Fibroblast of lung (primary cell): ENCODE data around the gene BBS1. TPM values are rescaled to one million over a fixed set of nuclear protein-coding genes. Genes with fewer than 3 reads are reported as not detected.
"Not testable (repeated sequence)": the region's sequence is repeated elsewhere in the genome, so short reads cannot be mapped to it uniquely, and the experiment has no call there.

Experiments used
- DNase-seq, 2 donors: peaks; one replicate each; pipeline versions ENCODE4 v3.0.0 to v3.0.0-alpha.2; 2010; ENCODE audit warnings: low read depth in 2 of 2
- H2AFZ ChIP-seq: 2 replicates; pipeline ENCODE4 v1.5.1; 2012; ENCODE audit warnings: low read length, control low read depth, inconsistent platforms
- H3K27ac ChIP-seq: 2 replicates; pipeline ENCODE4 v1.5.1; 2011; ENCODE audit warnings: low read length, control low read depth; ENCODE audit not compliant: insufficient read depth
- H3K27me3 ChIP-seq: 2 replicates; pipeline ENCODE4 v1.5.1; 2011; ENCODE audit warnings: mild to moderate bottlenecking, low read length; ENCODE audit not compliant: control insufficient read depth, insufficient read depth
- H3K36me3 ChIP-seq: 2 replicates; pipeline ENCODE4 v1.5.1; 2011; ENCODE audit warnings: low read length; ENCODE audit not compliant: control insufficient read depth, insufficient read depth
- H3K4me1 ChIP-seq: 2 replicates; pipeline ENCODE4 v1.5.1; 2011; ENCODE audit warnings: low read length; ENCODE audit not compliant: control insufficient read depth, insufficient read depth; ENCODE audit errors: extremely low read depth
- H3K4me2 ChIP-seq: 2 replicates; pipeline ENCODE4 v1.5.1; 2011; ENCODE audit warnings: low read length, control low read depth; ENCODE audit not compliant: insufficient read depth; ENCODE audit errors: extremely low read depth
- H3K4me3 ChIP-seq, 4 experiments: fragments of 200-600 bp in 1 of 4; sonication (generic) in 1 of 4; replicated peaks in 1 of 4; 2 replicates each; pipeline ENCODE4 v1.5.1; 2011 to 2016; ENCODE audit warnings: low read length in 4 of 4, low read depth in 3 of 4, mild to moderate bottlenecking in 3 of 4, control low read depth in 2 of 4, inconsistent platforms in 1 of 4, mixed read lengths in 1 of 4; ENCODE audit not compliant: insufficient read depth in 1 of 4; ENCODE audit errors: control extremely low read depth in 1 of 4
- H3K79me2 ChIP-seq: 2 replicates; pipeline ENCODE4 v1.5.1; 2012; ENCODE audit warnings: mild to moderate bottlenecking, low read length, inconsistent platforms; ENCODE audit not compliant: control insufficient read depth, insufficient read depth
- H3K9ac ChIP-seq: 2 replicates; pipeline ENCODE4 v1.5.1; 2011; ENCODE audit warnings: mild to moderate bottlenecking, low read length, control low read depth; ENCODE audit not compliant: insufficient read depth
- H3K9me3 ChIP-seq: 2 replicates; pipeline ENCODE4 v1.5.1; 2012; ENCODE audit warnings: low read depth, low read length; ENCODE audit not compliant: control insufficient read depth, insufficient read depth
- H4K20me1 ChIP-seq: 2 replicates; pipeline ENCODE4 v1.5.1; 2011; ENCODE audit warnings: low read length; ENCODE audit not compliant: control insufficient read depth, insufficient read depth; ENCODE audit errors: extremely low read depth
- CTCF ChIP-seq, 2 donors: IDR thresholded peaks in 1 of 2; conservative IDR thresholded peaks in 1 of 2; 1 replicate in 1 of 2; 2 replicates in 1 of 2; pipeline ENCODE4 v1.5.1; 2011 to 2012; ENCODE audit warnings: low read length in 2 of 2, control low read depth in 1 of 2, inconsistent platforms in 1 of 2, low read depth in 1 of 2, mild to moderate bottlenecking in 1 of 2
- EZH2 ChIP-seq: IDR thresholded peaks from 2 replicates; pipeline ENCODE4 v1.5.1; 2012; ENCODE audit warnings: low read length, control low read depth, mild to moderate bottlenecking; ENCODE audit errors: missing control alignments
- polyA plus RNA-seq, 2 donors: library from polyadenylated mRNA; depleted of rRNA in 1 of 2; stranded (reverse) in 1 of 2; unstranded in 1 of 2; fragments of >200 nt; gene quantifications; 2 replicates each; pipeline ENCODE4 v1.2.1, GENCODE V29; 2011 to 2012; ENCODE audit warnings: missing spikeins in 1 of 2
- total RNA-seq: library from RNA; depleted of rRNA; stranded (reverse); fragments of >200 nt; gene quantifications from 2 replicates; pipeline ENCODE4 v1.2.1, GENCODE V29; 2014

Gene BBS1
- total and polyA plus RNA-seq, 2 donors (not counting 1 experiment from before 2014, with no cell fraction given): 16.5 to 20.5 TPM

GRCh38 chr11:66579017-66579606 is 68.7 kb downstream of the BBS1 start:
- no peak overlapping the region for H3K9ac ChIP-seq
- peak; percentile 65 to 73 for DNase-seq
- H3K27ac ChIP-seq: no peak overlapping the region
- TF ChIP-seq EZH2 (no peak), CTCF (conservative IDR thresholded peaks at IDR 0.05 in 1 of 2, IDR thresholded peaks at IDR 0.05 in 1 of 2; ENCODE audit: low read depth in 1 of 2, low read length in 2 of 2) (peak; percentile 79 to 84)
- no peaks in the 10 kb centered on the region for H3K36me3 ChIP-seq
- H3K4me2 ChIP-seq: peak overlapping the region; percentile 17
- H4K20me1 ChIP-seq: no peaks in the 10 kb centered on the region
- no peaks in the 10 kb centered on the region for H3K9me3 ChIP-seq
- peaks cover 5% of the 10 kb centered on the region for H3K27me3 ChIP-seq
- no peak overlapping the region for H3K4me3 ChIP-seq
- no peak overlapping the region for H2AFZ ChIP-seq
- no peaks in the 10 kb centered on the region for H3K79me2 ChIP-seq
- H3K4me1 ChIP-seq: peaks cover 3% of the 10 kb centered on the region

DNA sequence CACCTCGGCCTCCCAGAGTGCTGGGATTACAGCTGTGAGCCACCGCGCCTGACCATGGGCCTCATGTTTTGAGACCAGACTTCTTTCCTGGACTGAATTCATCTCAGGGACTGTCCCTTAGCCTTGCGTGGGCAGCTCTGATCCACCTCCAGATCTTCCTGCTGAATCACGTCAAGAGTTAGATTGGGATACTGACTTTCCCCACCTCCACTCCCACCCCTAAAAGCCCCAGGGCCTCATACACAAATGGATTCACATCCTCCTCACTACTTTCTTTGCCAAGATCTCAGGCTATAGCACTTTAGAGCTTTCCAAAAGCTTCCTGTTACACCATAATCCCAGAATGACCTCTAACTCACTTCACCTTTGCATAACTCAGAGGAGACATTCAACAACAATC is 70.4 kb downstream of the BBS1 start:
- H3K27ac ChIP-seq: no peak overlapping the region
- TF ChIP-seq CTCF (conservative IDR thresholded peaks at IDR 0.05 in 1 of 2, IDR thresholded peaks at IDR 0.05 in 1 of 2; ENCODE audit: low read depth in 1 of 2, low read length in 2 of 2) (no peak), EZH2 (no peak)
- no peak overlapping the region for H3K4me3 ChIP-seq
- no peak for DNase-seq
- no peaks in the 10 kb centered on the region for H3K9me3 ChIP-seq
- H2AFZ ChIP-seq: no peak overlapping the region
- H3K4me1 ChIP-seq: peaks cover 3% of the 10 kb centered on the region
- peaks cover 2% of the 10 kb centered on the region for H3K27me3 ChIP-seq
- H3K36me3 ChIP-seq: no peaks in the 10 kb centered on the region
- H3K9ac ChIP-seq: no peak overlapping the region
- no peak overlapping the region for H3K4me2 ChIP-seq
- H3K79me2 ChIP-seq: no peaks in the 10 kb centered on the region
- no peaks in the 10 kb centered on the region for H4K20me1 ChIP-seq

DNA sequence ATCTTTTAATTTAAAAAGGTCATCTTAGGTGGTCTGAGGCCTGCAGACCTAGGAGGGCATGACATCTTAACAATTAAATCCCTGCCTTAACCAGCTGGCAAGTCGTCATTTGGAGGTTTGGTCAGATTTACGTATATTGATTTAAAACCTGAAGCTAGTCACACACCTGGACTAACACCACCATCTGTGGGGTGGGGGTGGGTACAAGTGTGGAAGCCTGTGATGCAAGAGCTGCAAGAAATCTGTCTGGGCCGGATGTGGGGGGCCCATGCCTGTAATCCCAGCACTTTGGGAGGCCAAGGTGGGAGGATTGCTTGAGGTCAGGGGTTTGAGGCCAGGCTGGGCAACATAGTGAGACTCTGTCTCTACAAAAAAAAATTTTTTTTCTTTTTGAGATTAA is 70.8 kb downstream of the BBS1 start:
- TF ChIP-seq CTCF (conservative IDR thresholded peaks at IDR 0.05 in 1 of 2, IDR thresholded peaks at IDR 0.05 in 1 of 2; ENCODE audit: low read depth in 1 of 2, low read length in 2 of 2): no peak
- TF ChIP-seq EZH2: no peak
- Histone ChIP-seq H2AFZ (no peak overlapping the region), H3K4me2 (no peak overlapping the region), H3K4me1 (peaks cover 3% of the 10 kb centered on the region), H3K27me3 (no peaks in the 10 kb centered on the region), H3K9me3 (no peaks in the 10 kb centered on the region), H4K20me1 (no peaks in the 10 kb centered on the region), H3K9ac (no peak overlapping the region), H3K27ac (no peak overlapping the region), H3K79me2 (no peaks in the 10 kb centered on the region), H3K36me3 (no peaks in the 10 kb centered on the region), H3K4me3 (no peak overlapping the region)
- no peak for DNase-seq

GRCh38 chr11:66582565-66583147 is 72.2 kb downstream of the BBS1 start:
- H3K9me3 ChIP-seq, H3K36me3 ChIP-seq, H4K20me1 ChIP-seq, H3K27me3 ChIP-seq, H3K4me1 ChIP-seq, H2AFZ ChIP-seq, H3K27ac ChIP-seq, DNase-seq, H3K4me3 ChIP-seq, H3K4me2 ChIP-seq, H3K79me2 ChIP-seq, H3K9ac ChIP-seq: not testable (repeated sequence)
